Esophagus squamous epithelium (tissue), 4 donors: Measurements from ENCODE around the gene KIF21B.

Source experiments
- CTCF ChIP-seq, 6 experiments: fragments of 450-650 bp in 4 of 6; fragments of 200-600 bp in 2 of 6; sonication (generic) in 2 of 6; IDR thresholded peaks; one replicate each; pipeline ENCODE4 v1.5.1; 2016 to 2019; ENCODE audit warnings: antibody characterized with exemption in 6 of 6, mild to moderate bottlenecking in 4 of 6, moderate library complexity in 4 of 6
- POLR2A ChIP-seq, 4 donors: fragments of 450-650 bp; IDR thresholded peaks; one replicate each; pipeline ENCODE4 v1.6.1; 2017; ENCODE audit warnings: antibody characterized with exemption in 4 of 4, mild to moderate bottlenecking in 4 of 4, moderate library complexity in 3 of 4

GRCh38 chr1:200972985-200973742 is 50.4 kb downstream of the KIF21B start:
- TF ChIP-seq POLR2A (IDR thresholded peaks at IDR 0.05) (no peak), CTCF (IDR thresholded peaks at IDR 0.05) (no peak)
